Left ventricle myocardium inferior (tissue), 1 donor: ENCODE measurements around the gene CORO7. TPM values are rescaled to one million over a fixed set of nuclear protein-coding genes. Genes with fewer than 3 reads are reported as not detected.
"Not testable (repeated sequence)": the region's sequence is repeated elsewhere in the genome, so short reads cannot be mapped to it uniquely, and the experiment has no call there.

ENCODE experiments used
- DNase-seq: peaks from one replicate; pipeline ENCODE4 v3.0.0-alpha.2; 2020
- H3K27ac ChIP-seq: fragments of 200-600 bp; replicated peaks from 2 replicates; pipeline ENCODE4 v1.8.0; 2021
- H3K27me3 ChIP-seq: fragments of 200-600 bp; 2 replicates; pipeline ENCODE4 v1.8.0; 2021; ENCODE audit warnings: low read depth
- H3K36me3 ChIP-seq: fragments of 200-600 bp; 2 replicates; pipeline ENCODE4 v1.8.0; 2021
- H3K4me1 ChIP-seq: fragments of 200-600 bp; 2 replicates; pipeline ENCODE4 v1.8.0; 2021
- H3K4me3 ChIP-seq: fragments of 200-600 bp; 2 replicates; pipeline ENCODE4 v1.8.0; 2021; ENCODE audit warnings: mild to moderate bottlenecking, moderate library complexity
- H3K9me3 ChIP-seq: fragments of 200-600 bp; replicated peaks from 2 replicates; pipeline ENCODE4 v1.8.0; 2021
- CTCF ChIP-seq: fragments of 200-600 bp; IDR thresholded peaks from 2 replicates; pipeline ENCODE4 v1.8.0; 2021; ENCODE audit warnings: antibody characterized with exemption, mild to moderate bottlenecking, borderline replicate concordance
- intact Hi-C: fragments of 100-400 bp; cut with micrococcal nuclease; formaldehyde crosslinking; loops from one replicate; pipeline ENCODE4 v1.11.0; 2022
- total RNA-seq: library from RNA; stranded (reverse); fragmentation: NEBNext Ultra II Directional; extraction: Animal tissue kit (Norgen Biotek cat#: 25700); gene quantifications from one replicate; pipeline ENCODE4 v1.2.1, GENCODE V29; 2021
- donor health status: DM: no; HTN: yes; CAD: no; lungs with severe emphysema.

The CORO7 gene
- total RNA-seq, 1 donor from 2014 or later = 12.5 TPM

GRCh38 chr16:4395055-4395726 lies 21.2 kb downstream of the CORO7 start:
- DNase-seq = no peak
- H3K9me3 ChIP-seq = no peaks in the 10 kb centered on the region
- H3K27ac ChIP-seq = no peak overlapping the region
- H3K4me3 ChIP-seq = no peak overlapping the region
- H3K36me3 ChIP-seq = peaks cover 20% of the 10 kb centered on the region
- no peak for TF ChIP-seq CTCF
- intact Hi-C loops = no loop called here
- no peaks in the 10 kb centered on the region for H3K27me3 ChIP-seq
- H3K4me1 ChIP-seq = peaks cover 26% of the 10 kb centered on the region

- H3K27me3 ChIP-seq, DNase-seq, H3K4me3 ChIP-seq, intact Hi-C loops, H3K9me3 ChIP-seq: not testable (repeated sequence)
- peaks cover 17% of the 10 kb centered on the region for H3K36me3 ChIP-seq
- peaks cover 40% of the 10 kb centered on the region for H3K4me1 ChIP-seq
- H3K27ac ChIP-seq = peak overlapping the region; percentile 63
Observed at GRCh38 chr16:4393850-4394249, 22.5 kb downstream of the CORO7 start.

GRCh38 chr16:4393240-4393600 lies 23.2 kb downstream of the CORO7 start:
- H3K27ac ChIP-seq = peak overlapping the region; percentile 63
- DNase-seq = no peak
- H3K36me3 ChIP-seq = peaks cover 13% of the 10 kb centered on the region

GRCh38 chr16:4392382-4393239 lies 23.8 kb downstream of the CORO7 start:
- TF ChIP-seq CTCF = no peak
- no peak overlapping the region for H3K4me3 ChIP-seq
- intact Hi-C loops = no loop called here
- H3K36me3 ChIP-seq = peaks cover 17% of the 10 kb centered on the region
- H3K9me3 ChIP-seq = no peaks in the 10 kb centered on the region
- peaks cover 52% of the 10 kb centered on the region for H3K4me1 ChIP-seq
- peak; percentile 27 for DNase-seq
- peak overlapping the region; percentile 63 for H3K27ac ChIP-seq
- no peaks in the 10 kb centered on the region for H3K27me3 ChIP-seq

More at GRCh38 chr16:4393240-4393600, 23.2 kb downstream of the CORO7 start:
- H3K4me3 ChIP-seq = no peak overlapping the region
- no peaks in the 10 kb centered on the region for H3K27me3 ChIP-seq
- intact Hi-C loops = no loop called here
- peaks cover 46% of the 10 kb centered on the region for H3K4me1 ChIP-seq
- no peak for TF ChIP-seq CTCF
- H3K9me3 ChIP-seq = no peaks in the 10 kb centered on the region

- intact Hi-C loops = no loop called here
- Histone ChIP-seq H3K27ac (peak overlapping the region; percentile 63), H3K27me3 (no peaks in the 10 kb centered on the region), H3K4me1 (peaks cover 60% of the 10 kb centered on the region), H3K9me3 (no peaks in the 10 kb centered on the region), H3K36me3 (peaks cover 18% of the 10 kb centered on the region), H3K4me3 (no peak overlapping the region)
- no peak for DNase-seq
- TF ChIP-seq CTCF = no peak
Observed at GRCh38 chr16:4391631-4392381, 24.6 kb downstream of the CORO7 start.
